ENCODE data around the gene NCAPG.
A peak's percentile ranks its signal among the peaks of the same experiment; 100 is the strongest.

The NCAPG gene

DNA sequence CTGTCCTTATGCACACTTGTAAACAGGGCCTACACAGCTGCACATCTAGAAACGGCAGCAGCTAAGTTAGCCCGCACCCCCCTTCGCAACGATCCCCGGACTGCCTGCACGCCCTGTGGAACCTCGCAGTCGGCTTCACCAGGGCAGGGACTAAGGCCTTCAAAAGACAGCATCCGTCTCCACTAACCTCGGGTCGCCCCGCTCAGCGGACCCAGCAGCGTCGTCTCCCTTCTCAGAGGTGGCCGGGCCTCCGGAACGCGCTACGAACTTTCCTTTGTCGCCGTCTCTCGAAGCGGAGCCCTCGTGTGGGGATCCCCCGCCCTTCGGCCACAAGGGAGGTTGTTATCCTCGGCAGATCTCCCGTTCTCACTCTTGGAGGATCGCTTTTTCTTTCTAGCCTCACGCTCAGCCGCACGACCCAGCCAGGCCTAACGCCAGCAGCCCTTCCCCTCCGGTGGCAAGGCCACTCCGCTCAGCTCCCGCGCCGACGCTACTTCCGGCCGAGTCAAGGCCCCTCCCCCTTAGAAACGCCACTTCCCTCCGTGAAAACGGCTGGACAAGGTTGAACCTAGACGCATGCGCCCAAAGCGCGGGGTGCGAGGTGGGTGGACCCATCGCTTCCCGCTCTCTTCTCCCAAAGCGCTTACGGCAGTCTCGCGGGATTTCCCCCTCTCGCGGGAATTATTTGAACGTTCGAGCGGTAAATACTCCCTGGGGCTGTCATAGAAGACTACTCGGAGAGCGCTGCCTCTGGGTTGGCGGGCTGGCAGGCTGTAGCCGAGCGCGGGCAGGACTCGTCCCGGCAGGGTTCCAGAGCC lies at the start of gene NCAPG, which contains the start of gene DCAF16:
Gene NCAPG (plus strand): TSS at position 720 of the 818 bp plus-strand sequence. CDS start 99 bp downstream, outside the sequence.
Gene DCAF16 (minus strand): TSS at position 498 of the 818 bp plus-strand sequence. CDS start 6,616 bp downstream, outside the sequence.
- peak within 1 kb of the TSS; percentile 100 for H3K27ac Mint-ChIP-seq
- peaks cover 53% of the 10 kb centered on the region for H3K36me3 Mint-ChIP-seq (ENCODE audit: low read depth)
- peak within 1 kb of the TSS; percentile 98 for H3K4me3 Mint-ChIP-seq
- no peaks in the 10 kb centered on the region for H3K9me3 Mint-ChIP-seq
- no peaks in the 10 kb centered on the region for H3K27me3 Mint-ChIP-seq
- peaks cover 59% of the 10 kb centered on the region for H3K4me1 Mint-ChIP-seq (ENCODE audit: low read depth)

DNA sequence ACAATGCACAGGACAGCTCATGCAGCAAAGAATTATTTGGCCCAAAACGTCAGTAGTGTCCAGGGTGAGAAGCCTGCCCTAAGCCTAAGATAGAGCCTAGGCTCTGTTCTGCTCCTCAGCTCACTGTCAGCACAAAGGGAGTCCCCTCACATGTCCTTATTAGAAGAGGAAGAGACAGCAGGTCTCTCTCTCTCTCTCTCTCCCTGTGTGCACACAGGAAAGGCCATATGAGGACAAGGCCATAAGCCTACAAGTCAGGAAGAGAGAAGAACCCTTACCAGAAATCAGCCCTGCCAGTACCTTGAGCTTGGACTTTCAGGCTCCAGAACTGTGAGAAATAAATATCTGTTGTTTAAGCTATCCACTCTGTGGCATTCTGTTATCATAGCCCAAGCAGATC lies 49.7 kb upstream of the NCAPG start:
- H3K4me3 Mint-ChIP-seq: no peak overlapping the region
- H3K9me3 Mint-ChIP-seq: peaks cover 4% of the 10 kb centered on the region
- peaks cover 7% of the 10 kb centered on the region for H3K4me1 Mint-ChIP-seq (ENCODE audit: low read depth)
- H3K36me3 Mint-ChIP-seq (ENCODE audit: low read depth): no peaks in the 10 kb centered on the region
- peaks cover 4% of the 10 kb centered on the region for H3K27me3 Mint-ChIP-seq
- H3K27ac Mint-ChIP-seq: no peak overlapping the region

- H3K36me3 Mint-ChIP-seq (ENCODE audit: low read depth): no peaks in the 10 kb centered on the region
- no peak overlapping the region for H3K4me3 Mint-ChIP-seq
- H3K27me3 Mint-ChIP-seq: peaks cover 4% of the 10 kb centered on the region
- no peak overlapping the region for H3K27ac Mint-ChIP-seq
- peaks cover 6% of the 10 kb centered on the region for H3K9me3 Mint-ChIP-seq
- peaks cover 7% of the 10 kb centered on the region for H3K4me1 Mint-ChIP-seq (ENCODE audit: low read depth)
These were observed 48.1 kb upstream of the NCAPG start for GRCh38 chr4:17762726-17763125.

- no peak overlapping the region for H3K27ac Mint-ChIP-seq
- no peaks in the 10 kb centered on the region for H3K36me3 Mint-ChIP-seq (ENCODE audit: low read depth)
- peaks cover 6% of the 10 kb centered on the region for H3K9me3 Mint-ChIP-seq
These were observed 47.4 kb upstream of the NCAPG start for GRCh38 chr4:17763416-17763815.

DNA sequence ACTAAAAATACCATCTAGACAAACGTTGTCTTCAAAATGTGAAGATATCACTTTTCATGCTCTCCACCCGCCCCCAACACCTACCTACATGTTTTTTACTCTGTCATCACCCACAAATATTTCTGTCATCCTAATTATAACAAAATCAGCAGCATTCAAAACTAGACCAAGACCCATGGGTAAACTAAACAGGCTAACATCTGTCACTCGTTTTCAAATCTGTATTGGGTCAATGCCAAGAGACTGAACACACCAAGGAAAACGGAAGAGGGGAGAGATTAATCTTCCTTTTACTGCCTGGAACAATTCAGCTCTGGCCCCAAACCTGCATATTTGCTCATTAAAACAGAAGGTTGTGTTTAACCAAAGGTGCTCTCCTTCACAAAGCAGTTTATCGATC lies 46.8 kb upstream of the NCAPG start:
- peaks cover 4% of the 10 kb centered on the region for H3K27me3 Mint-ChIP-seq
- H3K9me3 Mint-ChIP-seq: peaks cover 6% of the 10 kb centered on the region
- no peak overlapping the region for H3K4me3 Mint-ChIP-seq
- H3K36me3 Mint-ChIP-seq (ENCODE audit: low read depth): no peaks in the 10 kb centered on the region
- H3K27ac Mint-ChIP-seq: no peak overlapping the region
- H3K4me1 Mint-ChIP-seq (ENCODE audit: low read depth): peaks cover 7% of the 10 kb centered on the region

More at GRCh38 chr4:17763416-17763815, 47.4 kb upstream of the NCAPG start:
- Mint-ChIP-seq H3K4me3 (no peak overlapping the region), H3K4me1 (ENCODE audit: low read depth) (peaks cover 7% of the 10 kb centered on the region), H3K27me3 (peaks cover 4% of the 10 kb centered on the region)

GRCh38 chr4:17765514-17766286 lies 45.1 kb upstream of the NCAPG start:
- H3K9me3 Mint-ChIP-seq: peaks cover 6% of the 10 kb centered on the region
- peaks cover 4% of the 10 kb centered on the region for H3K27me3 Mint-ChIP-seq
- H3K4me1 Mint-ChIP-seq (ENCODE audit: low read depth): peaks cover 7% of the 10 kb centered on the region
- no peak overlapping the region for H3K27ac Mint-ChIP-seq
- no peak overlapping the region for H3K4me3 Mint-ChIP-seq
- no peaks in the 10 kb centered on the region for H3K36me3 Mint-ChIP-seq (ENCODE audit: low read depth)

GRCh38 chr4:17766826-17767458 lies 43.8 kb upstream of the NCAPG start:
- Mint-ChIP-seq H3K4me3 (no peak overlapping the region), H3K27ac (no peak overlapping the region)

GRCh38 chr4:17769406-17770174 lies 41.2 kb upstream of the NCAPG start:
- Mint-ChIP-seq H3K27me3 (no peaks in the 10 kb centered on the region), H3K9me3 (peaks cover 6% of the 10 kb centered on the region), H3K4me3 (no peak overlapping the region), H3K4me1 (ENCODE audit: low read depth) (peaks cover 7% of the 10 kb centered on the region), H3K27ac (no peak overlapping the region), H3K36me3 (ENCODE audit: low read depth) (no peaks in the 10 kb centered on the region)

More at GRCh38 chr4:17766826-17767458, 43.8 kb upstream of the NCAPG start:
- Mint-ChIP-seq H3K27me3 (peaks cover under 1% of the 10 kb centered on the region), H3K4me1 (ENCODE audit: low read depth) (peaks cover 7% of the 10 kb centered on the region), H3K36me3 (ENCODE audit: low read depth) (no peaks in the 10 kb centered on the region), H3K9me3 (peaks cover 6% of the 10 kb centered on the region)

GRCh38 chr4:17770845-17771244 lies 39.9 kb upstream of the NCAPG start:
- peaks cover 4% of the 10 kb centered on the region for H3K27me3 Mint-ChIP-seq
- H3K4me1 Mint-ChIP-seq (ENCODE audit: low read depth): peaks cover under 1% of the 10 kb centered on the region

GRCh38 chr4:17771284-17771908 lies 39.4 kb upstream of the NCAPG start:
- Mint-ChIP-seq H3K4me3 (no peak overlapping the region), H3K4me1 (ENCODE audit: low read depth) (no peaks in the 10 kb centered on the region), H3K27ac (no peak overlapping the region), H3K36me3 (ENCODE audit: low read depth) (no peaks in the 10 kb centered on the region), H3K27me3 (peaks cover 4% of the 10 kb centered on the region), H3K9me3 (no peaks in the 10 kb centered on the region)

More at GRCh38 chr4:17770845-17771244, 39.9 kb upstream of the NCAPG start:
- Mint-ChIP-seq H3K9me3 (peaks cover 4% of the 10 kb centered on the region), H3K4me3 (no peak overlapping the region), H3K27ac (no peak overlapping the region), H3K36me3 (ENCODE audit: low read depth) (no peaks in the 10 kb centered on the region)

DNA sequence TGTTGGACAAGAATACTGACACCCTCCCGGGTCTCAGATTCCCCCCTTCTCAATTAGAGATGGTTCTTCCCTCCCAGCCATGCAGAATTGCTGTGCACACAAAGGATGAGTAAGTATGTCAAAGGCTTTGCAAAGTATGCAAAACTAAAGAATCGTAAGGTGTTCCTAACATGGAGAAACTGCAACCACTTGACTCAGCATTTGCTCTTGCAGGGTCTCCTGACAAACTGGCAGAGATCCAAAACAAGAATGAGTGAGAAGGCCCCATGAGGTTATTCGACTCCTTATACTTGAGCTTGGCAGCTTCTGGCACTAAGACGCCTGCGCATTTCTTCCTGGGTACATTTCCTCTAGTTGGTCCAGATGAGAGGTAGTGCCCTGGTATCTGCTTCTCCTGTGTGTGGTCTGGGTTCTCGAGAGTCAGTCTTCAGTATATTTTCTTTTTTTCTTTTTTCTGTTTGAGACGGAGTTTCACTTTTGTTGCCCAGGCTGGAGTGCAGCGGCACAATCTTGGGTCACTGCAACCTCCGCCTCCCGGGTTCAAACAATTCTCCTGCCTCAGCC lies 37.6 kb upstream of the NCAPG start:
- no peak overlapping the region for H3K4me3 Mint-ChIP-seq
- no peaks in the 10 kb centered on the region for H3K4me1 Mint-ChIP-seq (ENCODE audit: low read depth)
- no peak overlapping the region for H3K27ac Mint-ChIP-seq
- no peaks in the 10 kb centered on the region for H3K9me3 Mint-ChIP-seq
- no peaks in the 10 kb centered on the region for H3K36me3 Mint-ChIP-seq (ENCODE audit: low read depth)
- peaks cover 4% of the 10 kb centered on the region for H3K27me3 Mint-ChIP-seq

- Mint-ChIP-seq H3K27ac (no peak overlapping the region), H3K27me3 (peaks cover 41% of the 10 kb centered on the region), H3K4me1 (ENCODE audit: low read depth) (peaks cover 15% of the 10 kb centered on the region), H3K4me3 (no peak overlapping the region), H3K9me3 (no peaks in the 10 kb centered on the region), H3K36me3 (ENCODE audit: low read depth) (no peaks in the 10 kb centered on the region)
These were observed 32.3 kb upstream of the NCAPG start for GRCh38 chr4:17778431-17778830.

- H3K36me3 Mint-ChIP-seq (ENCODE audit: low read depth): no peaks in the 10 kb centered on the region
- H3K4me3 Mint-ChIP-seq: peak overlapping the region; percentile 20
- peaks cover 37% of the 10 kb centered on the region for H3K27me3 Mint-ChIP-seq
These were observed 30.1 kb upstream of the NCAPG start for GRCh38 chr4:17780501-17781299.

More at GRCh38 chr4:17780501-17781299, 30.1 kb upstream of the NCAPG start:
- Mint-ChIP-seq H3K4me1 (ENCODE audit: low read depth) (peaks cover 15% of the 10 kb centered on the region), H3K9me3 (no peaks in the 10 kb centered on the region), H3K27ac (no peak overlapping the region)
